ENCODE data around the gene RAB27B. TPM values are rescaled to one million over a fixed set of nuclear protein-coding genes. Genes with fewer than 3 reads are reported as not detected.

Gene RAB27B
- total RNA-seq, 1 donor from 2014 or later, result 0.64 TPM

GRCh38 chr18:54938506-54938905 lies 110.2 kb downstream of the RAB27B start:
- intact Hi-C loops (cut with micrococcal nuclease), result no loop called here
- no peaks in the 10 kb centered on the region for H3K4me1 Mint-ChIP-seq
- no peaks in the 10 kb centered on the region for H3K36me3 Mint-ChIP-seq (ENCODE audit: low read depth)
- DNase-seq (no peak), ATAC-seq (ENCODE audit: low read depth) (no peak)
- no peaks in the 10 kb centered on the region for H3K9me3 Mint-ChIP-seq
- ChIA-PET POLR2A (no interaction called here), CTCF (no interaction called here)
- no peak for TF ChIP-seq CTCF (IDR thresholded peaks at IDR 0.05)
- H3K27me3 Mint-ChIP-seq, result peaks cover 2% of the 10 kb centered on the region
- H3K4me3 Mint-ChIP-seq, result no peak overlapping the region
- no peak overlapping the region for H3K27ac Mint-ChIP-seq

GRCh38 chr18:54939361-54939917 lies 111.2 kb downstream of the RAB27B start:
- H3K27me3 Mint-ChIP-seq, result peaks cover 2% of the 10 kb centered on the region
- POLR2A ChIA-PET, result no interaction called here
- intact Hi-C loops (cut with micrococcal nuclease), result no loop called here
- H3K4me1 Mint-ChIP-seq, result no peaks in the 10 kb centered on the region
- ATAC-seq (ENCODE audit: low read depth) (no peak), DNase-seq (no peak)
- H3K27ac Mint-ChIP-seq, result no peak overlapping the region
- H3K4me3 Mint-ChIP-seq, result no peak overlapping the region
- CTCF ChIA-PET, result no interaction called here
- TF ChIP-seq CTCF (IDR thresholded peaks at IDR 0.05), result no peak
- H3K9me3 Mint-ChIP-seq, result no peaks in the 10 kb centered on the region
- H3K36me3 Mint-ChIP-seq (ENCODE audit: low read depth), result no peaks in the 10 kb centered on the region

- no peak for TF ChIP-seq CTCF (IDR thresholded peaks at IDR 0.05)
- no peak for ATAC-seq (ENCODE audit: low read depth)
- CTCF ChIA-PET, result no interaction called here
- Mint-ChIP-seq H3K4me3 (no peak overlapping the region), H3K27ac (no peak overlapping the region), H3K36me3 (ENCODE audit: low read depth) (no peaks in the 10 kb centered on the region), H3K9me3 (no peaks in the 10 kb centered on the region), H3K27me3 (no peaks in the 10 kb centered on the region), H3K4me1 (peaks cover 13% of the 10 kb centered on the region)
- intact Hi-C loops (cut with micrococcal nuclease), result no loop called here
- no peak for DNase-seq
- POLR2A ChIA-PET, result no interaction called here
These were observed 113.9 kb downstream of the RAB27B start for GRCh38 chr18:54942144-54942543.

- ChIA-PET POLR2A (no interaction called here), CTCF (no interaction called here)
- no peak for DNase-seq
- intact Hi-C loops (cut with micrococcal nuclease), result no loop called here
- H3K27me3 Mint-ChIP-seq, result no peaks in the 10 kb centered on the region
- ATAC-seq (ENCODE audit: low read depth), result no peak
- no peak for TF ChIP-seq CTCF (IDR thresholded peaks at IDR 0.05)
- H3K4me1 Mint-ChIP-seq, result peaks cover 13% of the 10 kb centered on the region
- no peak overlapping the region for H3K27ac Mint-ChIP-seq
- H3K36me3 Mint-ChIP-seq (ENCODE audit: low read depth), result no peaks in the 10 kb centered on the region
- no peak overlapping the region for H3K4me3 Mint-ChIP-seq
- no peaks in the 10 kb centered on the region for H3K9me3 Mint-ChIP-seq
These were observed 114.3 kb downstream of the RAB27B start for GRCh38 chr18:54942569-54942968.

Other genes starting within 250 kb of the RAB27B start
- gene DYNAP, start 237.2 kb upstream of the RAB27B start, total RNA-seq, result not detected in 2 replicates
- 0.24 and 0.33 TPM in 2 replicates for gene CCDC68, start 131.0 kb downstream of the RAB27B start, total RNA-seq